SK-N-SH (cell line): ENCODE measurements around the gene SGPL1.

Source experiments
- CTCF ChIP-seq: fragments of 200-600 bp; sonication (generic); IDR thresholded peaks from 2 replicates; pipeline ENCODE4 v1.6.1; 2017; ENCODE audit warnings: antibody characterized with exemption, mild to moderate bottlenecking, moderate library complexity
- ELF1 ChIP-seq: IDR thresholded peaks from 2 replicates; pipeline ENCODE4 v1.4.0; 2012
- FOXJ3 ChIP-seq: sonication (generic); formaldehyde crosslinking; IDR thresholded peaks from 2 replicates; pipeline ENCODE4 v1.5.1; 2020; ENCODE audit warnings: mild to moderate bottlenecking, missing genetic modification reagents
- NRF1 ChIP-seq: IDR thresholded peaks from 2 replicates; pipeline ENCODE4 v1.6.1; 2012; ENCODE audit warnings: low read depth, mild to moderate bottlenecking, low read length
- RCOR1 ChIP-seq: fragments of 150-350 bp; IDR thresholded peaks from 2 replicates; pipeline ENCODE4 v1.6.1; 2017; ENCODE audit warnings: antibody characterized with exemption, low read length
- TF ChIP-seq, protein P1 (sequence below): IDR thresholded peaks from 2 replicates; pipeline ENCODE4 v1.6.1; 2012; ENCODE audit warnings: mild to moderate bottlenecking, low read depth, low read length, moderate library complexity

DNA sequence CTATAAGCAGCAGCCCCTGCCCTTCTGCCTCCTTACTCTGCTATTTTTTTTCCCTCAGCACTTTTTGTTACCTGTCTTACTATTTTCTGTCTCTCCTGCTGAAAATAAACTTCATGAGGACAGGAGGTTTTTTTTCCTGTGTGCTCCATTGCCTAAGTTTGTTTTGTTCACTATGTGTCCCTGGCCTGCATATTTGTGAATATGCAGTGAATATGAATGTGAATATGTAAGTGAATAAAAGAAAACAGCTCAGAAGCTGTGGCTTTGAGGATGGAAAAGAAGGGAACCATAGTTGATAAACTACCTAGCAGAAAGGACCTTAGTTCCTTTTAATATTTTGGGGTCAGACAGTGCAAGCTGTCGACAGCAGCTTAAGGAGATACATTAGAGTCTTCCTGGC, 37.7 kb downstream of the SGPL1 start:
- TF ChIP-seq CTCF (no peak), NRF1 (no peak), RCOR1 (no peak), ELF1 (no peak), FOXJ3 (CRISPR knock-in tag) (no peak)
- TF ChIP-seq, protein P1, sequence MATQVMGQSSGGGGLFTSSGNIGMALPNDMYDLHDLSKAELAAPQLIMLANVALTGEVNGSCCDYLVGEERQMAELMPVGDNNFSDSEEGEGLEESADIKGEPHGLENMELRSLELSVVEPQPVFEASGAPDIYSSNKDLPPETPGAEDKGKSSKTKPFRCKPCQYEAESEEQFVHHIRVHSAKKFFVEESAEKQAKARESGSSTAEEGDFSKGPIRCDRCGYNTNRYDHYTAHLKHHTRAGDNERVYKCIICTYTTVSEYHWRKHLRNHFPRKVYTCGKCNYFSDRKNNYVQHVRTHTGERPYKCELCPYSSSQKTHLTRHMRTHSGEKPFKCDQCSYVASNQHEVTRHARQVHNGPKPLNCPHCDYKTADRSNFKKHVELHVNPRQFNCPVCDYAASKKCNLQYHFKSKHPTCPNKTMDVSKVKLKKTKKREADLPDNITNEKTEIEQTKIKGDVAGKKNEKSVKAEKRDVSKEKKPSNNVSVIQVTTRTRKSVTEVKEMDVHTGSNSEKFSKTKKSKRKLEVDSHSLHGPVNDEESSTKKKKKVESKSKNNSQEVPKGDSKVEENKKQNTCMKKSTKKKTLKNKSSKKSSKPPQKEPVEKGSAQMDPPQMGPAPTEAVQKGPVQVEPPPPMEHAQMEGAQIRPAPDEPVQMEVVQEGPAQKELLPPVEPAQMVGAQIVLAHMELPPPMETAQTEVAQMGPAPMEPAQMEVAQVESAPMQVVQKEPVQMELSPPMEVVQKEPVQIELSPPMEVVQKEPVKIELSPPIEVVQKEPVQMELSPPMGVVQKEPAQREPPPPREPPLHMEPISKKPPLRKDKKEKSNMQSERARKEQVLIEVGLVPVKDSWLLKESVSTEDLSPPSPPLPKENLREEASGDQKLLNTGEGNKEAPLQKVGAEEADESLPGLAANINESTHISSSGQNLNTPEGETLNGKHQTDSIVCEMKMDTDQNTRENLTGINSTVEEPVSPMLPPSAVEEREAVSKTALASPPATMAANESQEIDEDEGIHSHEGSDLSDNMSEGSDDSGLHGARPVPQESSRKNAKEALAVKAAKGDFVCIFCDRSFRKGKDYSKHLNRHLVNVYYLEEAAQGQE: no peak
